ENCODE measurements around the gene LASP1. TPM values are rescaled to one million over a fixed set of nuclear protein-coding genes. Genes with fewer than 3 reads are reported as not detected.
"Not testable (repeated sequence)": the region's sequence is repeated elsewhere in the genome, so short reads cannot be mapped to it uniquely, and the experiment has no call there.

The LASP1 gene
- total and polyA plus RNA-seq, 9 donors, result 37.6 to 118 (median 81.7) TPM

- DNase-seq, result no peak
- no CpG with 5 or more reads among the region's 2 CpGs for WGBS (ENCODE audit: insufficient coverage)
- H3K36me3 ChIP-seq (ENCODE audit: control insufficient read depth, insufficient read depth, low read length), result no peaks in the 10 kb centered on the region
- no peaks in the 10 kb centered on the region for H3K9me3 ChIP-seq (replicated peaks; ENCODE audit: control insufficient read depth, low read depth, low read length)
- no peaks in the 10 kb centered on the region for H3K27me3 ChIP-seq (ENCODE audit: control insufficient read depth, insufficient read depth, low read length)
- no peak overlapping the region for H3K4me3 ChIP-seq (ENCODE audit: low read length)
- no peak overlapping the region for H3K27ac ChIP-seq (ENCODE audit: low read length)
- H3K4me1 ChIP-seq (ENCODE audit: control insufficient read depth, insufficient read depth, low read length), result peaks cover 29% of the 10 kb centered on the region
These were observed 56.6 kb downstream of the LASP1 start for GRCh38 chr17:38926293-38927070.

GRCh38 chr17:38930782-38931181 lies 60.9 kb downstream of the LASP1 start:
- 89% methylated on average over 18 of the region's 36 CpGs for WGBS (ENCODE audit: insufficient coverage)
- not testable (repeated sequence) for H3K9me3 ChIP-seq (replicated peaks; ENCODE audit: control insufficient read depth, low read depth, low read length); DNase-seq; H3K27me3 ChIP-seq (ENCODE audit: control insufficient read depth, insufficient read depth, low read length); H3K4me3 ChIP-seq (ENCODE audit: low read length); H3K4me1 ChIP-seq (ENCODE audit: control insufficient read depth, insufficient read depth, low read length); H3K36me3 ChIP-seq (ENCODE audit: control insufficient read depth, insufficient read depth, low read length); H3K27ac ChIP-seq (ENCODE audit: low read length)

GRCh38 chr17:38933962-38934361 lies 64.1 kb downstream of the LASP1 start:
- not testable (repeated sequence) for H3K27me3 ChIP-seq (ENCODE audit: control insufficient read depth, insufficient read depth, low read length); H3K4me3 ChIP-seq (ENCODE audit: low read length); DNase-seq; H3K9me3 ChIP-seq (replicated peaks; ENCODE audit: control insufficient read depth, low read depth, low read length); H3K36me3 ChIP-seq (ENCODE audit: control insufficient read depth, insufficient read depth, low read length); H3K27ac ChIP-seq (ENCODE audit: low read length); H3K4me1 ChIP-seq (ENCODE audit: control insufficient read depth, insufficient read depth, low read length)
- WGBS (ENCODE audit: insufficient coverage), result no CpG with 5 or more reads among the region's 9 CpGs

GRCh38 chr17:38939987-38940386 lies 70.1 kb downstream of the LASP1 start:
- Histone ChIP-seq H3K27ac (ENCODE audit: low read length) (no peak overlapping the region), H3K4me3 (ENCODE audit: low read length) (no peak overlapping the region), H3K9me3 (replicated peaks; ENCODE audit: control insufficient read depth, low read depth, low read length) (no peaks in the 10 kb centered on the region), H3K36me3 (ENCODE audit: control insufficient read depth, insufficient read depth, low read length) (no peaks in the 10 kb centered on the region), H3K27me3 (ENCODE audit: control insufficient read depth, insufficient read depth, low read length) (peaks cover 2% of the 10 kb centered on the region), H3K4me1 (ENCODE audit: control insufficient read depth, insufficient read depth, low read length) (no peaks in the 10 kb centered on the region)
- DNase-seq, result no peak

GRCh38 chr17:38940404-38940803 lies 70.5 kb downstream of the LASP1 start:
- no peaks in the 10 kb centered on the region for H3K4me1 ChIP-seq (ENCODE audit: control insufficient read depth, insufficient read depth, low read length)
- no peaks in the 10 kb centered on the region for H3K36me3 ChIP-seq (ENCODE audit: control insufficient read depth, insufficient read depth, low read length)
- peaks cover 2% of the 10 kb centered on the region for H3K27me3 ChIP-seq (ENCODE audit: control insufficient read depth, insufficient read depth, low read length)

GRCh38 chr17:38942696-38943334 lies 73.0 kb downstream of the LASP1 start:
- Histone ChIP-seq H3K4me3 (ENCODE audit: low read length) (no peak overlapping the region), H3K9me3 (replicated peaks; ENCODE audit: control insufficient read depth, low read depth, low read length) (no peaks in the 10 kb centered on the region), H3K4me1 (ENCODE audit: control insufficient read depth, insufficient read depth, low read length) (no peaks in the 10 kb centered on the region), H3K27ac (ENCODE audit: low read length) (no peak overlapping the region), H3K27me3 (ENCODE audit: control insufficient read depth, insufficient read depth, low read length) (no peaks in the 10 kb centered on the region), H3K36me3 (ENCODE audit: control insufficient read depth, insufficient read depth, low read length) (no peaks in the 10 kb centered on the region)
- 0% methylated on average over 1 of the region's 4 CpGs for WGBS (ENCODE audit: insufficient coverage)
- peak; percentile 59 for DNase-seq

More at GRCh38 chr17:38940404-38940803, 70.5 kb downstream of the LASP1 start:
- no peak overlapping the region for H3K27ac ChIP-seq (ENCODE audit: low read length)
- no peak for DNase-seq
- H3K9me3 ChIP-seq (replicated peaks; ENCODE audit: control insufficient read depth, low read depth, low read length), result no peaks in the 10 kb centered on the region
- H3K4me3 ChIP-seq (ENCODE audit: low read length), result no peak overlapping the region
- WGBS (ENCODE audit: insufficient coverage), result no CpG with 5 or more reads among the region's 1 CpG

GRCh38 chr17:38943607-38944006 lies 73.7 kb downstream of the LASP1 start:
- Histone ChIP-seq H3K4me1 (ENCODE audit: control insufficient read depth, insufficient read depth, low read length) (no peaks in the 10 kb centered on the region), H3K9me3 (replicated peaks; ENCODE audit: control insufficient read depth, low read depth, low read length) (no peaks in the 10 kb centered on the region), H3K36me3 (ENCODE audit: control insufficient read depth, insufficient read depth, low read length) (no peaks in the 10 kb centered on the region), H3K27ac (ENCODE audit: low read length) (no peak overlapping the region), H3K4me3 (ENCODE audit: low read length) (no peak overlapping the region), H3K27me3 (ENCODE audit: control insufficient read depth, insufficient read depth, low read length) (no peaks in the 10 kb centered on the region)
- no peak for DNase-seq
- no CpG with 5 or more reads among the region's 8 CpGs for WGBS (ENCODE audit: insufficient coverage)

GRCh38 chr17:38947189-38947588 lies 77.3 kb downstream of the LASP1 start:
- Histone ChIP-seq H3K27me3 (ENCODE audit: control insufficient read depth, insufficient read depth, low read length) (no peaks in the 10 kb centered on the region), H3K36me3 (ENCODE audit: control insufficient read depth, insufficient read depth, low read length) (no peaks in the 10 kb centered on the region), H3K4me1 (ENCODE audit: control insufficient read depth, insufficient read depth, low read length) (no peaks in the 10 kb centered on the region), H3K4me3 (ENCODE audit: low read length) (no peak overlapping the region), H3K27ac (ENCODE audit: low read length) (no peak overlapping the region), H3K9me3 (replicated peaks; ENCODE audit: control insufficient read depth, low read depth, low read length) (no peaks in the 10 kb centered on the region)
- DNase-seq, result no peak
- 100% methylated on average over 2 of the region's 2 CpGs for WGBS (ENCODE audit: insufficient coverage)

GRCh38 chr17:38953800-38954199 lies 83.9 kb downstream of the LASP1 start:
- H3K27ac ChIP-seq (ENCODE audit: low read length); H3K9me3 ChIP-seq (replicated peaks; ENCODE audit: control insufficient read depth, low read depth, low read length); H3K4me3 ChIP-seq (ENCODE audit: low read length); H3K36me3 ChIP-seq (ENCODE audit: control insufficient read depth, insufficient read depth, low read length); H3K4me1 ChIP-seq (ENCODE audit: control insufficient read depth, insufficient read depth, low read length); H3K27me3 ChIP-seq (ENCODE audit: control insufficient read depth, insufficient read depth, low read length); DNase-seq: not testable (repeated sequence)
- 82% methylated on average over 1 of the region's 7 CpGs for WGBS (ENCODE audit: insufficient coverage)

GRCh38 chr17:38958326-38958725 lies 88.5 kb downstream of the LASP1 start:
- H3K27me3 ChIP-seq (ENCODE audit: control insufficient read depth, insufficient read depth, low read length), result no peaks in the 10 kb centered on the region
- H3K4me3 ChIP-seq (ENCODE audit: low read length), result no peak overlapping the region
- H3K4me1 ChIP-seq (ENCODE audit: control insufficient read depth, insufficient read depth, low read length), result no peaks in the 10 kb centered on the region
- DNase-seq, result no peak
- H3K9me3 ChIP-seq (replicated peaks; ENCODE audit: control insufficient read depth, low read depth, low read length), result no peaks in the 10 kb centered on the region
- H3K36me3 ChIP-seq (ENCODE audit: control insufficient read depth, insufficient read depth, low read length), result no peaks in the 10 kb centered on the region
- H3K27ac ChIP-seq (ENCODE audit: low read length), result no peak overlapping the region
- WGBS (ENCODE audit: insufficient coverage), result no CpG with 5 or more reads among the region's 1 CpG

Measured in muscle of leg (tissue), 11 donors.